KMS-11 (cell line): ENCODE data around the gene EME2.

Experiments
- H2AFZ ChIP-seq: fragments of 200-600 bp; sonication (generic); 2 replicates; pipeline ENCODE4 v1.6.1; 2016; ENCODE audit warnings: antibody characterized with exemption, mixed run types, low read depth
- H3K27ac ChIP-seq: fragments of 200-600 bp; sonication (generic); 2 replicates; pipeline ENCODE4 v1.6.1; 2016; ENCODE audit warnings: mild to moderate bottlenecking, mixed run types
- H3K27me3 ChIP-seq: fragments of 200-600 bp; sonication (generic); 2 replicates; pipeline ENCODE4 v1.6.1; 2017; ENCODE audit warnings: mild to moderate bottlenecking, low read depth, mixed run types, moderate library complexity; ENCODE audit not compliant: insufficient read depth
- H3K36me3 ChIP-seq: fragments of 200-600 bp; sonication (generic); 2 replicates; pipeline ENCODE4 v1.6.1; 2017; ENCODE audit warnings: mild to moderate bottlenecking, mixed run types; ENCODE audit not compliant: insufficient read depth
- H3K4me1 ChIP-seq: fragments of 200-600 bp; sonication (generic); 2 replicates; pipeline ENCODE4 v1.6.1; 2016; ENCODE audit warnings: mild to moderate bottlenecking, low read depth, mixed run types; ENCODE audit not compliant: poor library complexity, severe bottlenecking
- H3K4me2 ChIP-seq: fragments of 200-600 bp; sonication (generic); 2 replicates; pipeline ENCODE4 v1.7.0; 2016; ENCODE audit warnings: mild to moderate bottlenecking, mixed run types
- H3K4me3 ChIP-seq: fragments of 200-600 bp; sonication (generic); IDR thresholded peaks from 2 replicates; pipeline ENCODE4 v1.6.1; 2017; ENCODE audit warnings: low read depth, low read length, mixed read lengths; ENCODE audit not compliant: insufficient read depth
- H3K79me2 ChIP-seq: fragments of 200-600 bp; sonication (generic); 2 replicates; pipeline ENCODE4 v1.6.1; 2016; ENCODE audit warnings: low read depth, mixed run types; ENCODE audit not compliant: insufficient read depth
- H3K9ac ChIP-seq: fragments of 200-600 bp; sonication (generic); 2 replicates; pipeline ENCODE4 v1.6.1; 2016; ENCODE audit warnings: mild to moderate bottlenecking, mixed run types
- H4K20me1 ChIP-seq: fragments of 200-600 bp; sonication (generic); 2 replicates; pipeline ENCODE4 v1.6.1; 2016; ENCODE audit warnings: mild to moderate bottlenecking, mixed run types; ENCODE audit not compliant: insufficient read depth
- CTCF ChIP-seq: fragments of 200-600 bp; sonication (generic); conservative IDR thresholded peaks from 2 replicates; pipeline ENCODE4 v1.6.1; 2017; ENCODE audit warnings: low read depth, mild to moderate bottlenecking, antibody characterized with exemption, low read length, moderate library complexity, mixed read lengths

EME2 gene

GRCh38 chr16:1754204-1754603, 18.4 kb upstream of the EME2 start:
- no peak overlapping the region for H3K4me3 ChIP-seq
- H2AFZ ChIP-seq: no peak overlapping the region
- no peaks in the 10 kb centered on the region for H3K36me3 ChIP-seq

GRCh38 chr16:1757714-1758461, 14.7 kb upstream of the EME2 start:
- Histone ChIP-seq H3K9ac (no peak overlapping the region), H4K20me1 (no peaks in the 10 kb centered on the region), H3K79me2 (no peaks in the 10 kb centered on the region), H3K27me3 (no peaks in the 10 kb centered on the region), H3K27ac (no peak overlapping the region), H3K4me3 (no peak overlapping the region), H3K36me3 (no peaks in the 10 kb centered on the region), H2AFZ (no peak overlapping the region), H3K4me2 (no peak overlapping the region), H3K4me1 (no peaks in the 10 kb centered on the region)
- no peak for TF ChIP-seq CTCF

More at GRCh38 chr16:1754204-1754603, 18.4 kb upstream of the EME2 start:
- no peak overlapping the region for H3K4me2 ChIP-seq
- H3K79me2 ChIP-seq: no peaks in the 10 kb centered on the region
- TF ChIP-seq CTCF: no peak
- H3K9ac ChIP-seq: no peak overlapping the region
- no peaks in the 10 kb centered on the region for H3K4me1 ChIP-seq
- no peak overlapping the region for H3K27ac ChIP-seq
- no peaks in the 10 kb centered on the region for H3K27me3 ChIP-seq
- H4K20me1 ChIP-seq: no peaks in the 10 kb centered on the region

GRCh38 chr16:1758923-1759322, 13.7 kb upstream of the EME2 start:
- TF ChIP-seq CTCF: no peak
- Histone ChIP-seq H2AFZ (no peak overlapping the region), H3K4me2 (no peak overlapping the region), H3K4me3 (no peak overlapping the region), H3K27me3 (no peaks in the 10 kb centered on the region), H3K4me1 (no peaks in the 10 kb centered on the region), H3K36me3 (no peaks in the 10 kb centered on the region), H3K27ac (no peak overlapping the region), H3K79me2 (no peaks in the 10 kb centered on the region), H3K9ac (no peak overlapping the region), H4K20me1 (no peaks in the 10 kb centered on the region)

- H3K79me2 ChIP-seq: no peaks in the 10 kb centered on the region
- no peak for TF ChIP-seq CTCF
These were observed 13.1 kb upstream of the EME2 start for GRCh38 chr16:1759511-1759910.

More at GRCh38 chr16:1759511-1759910, 13.1 kb upstream of the EME2 start:
- H3K9ac ChIP-seq: no peak overlapping the region
- H2AFZ ChIP-seq: no peak overlapping the region
- no peaks in the 10 kb centered on the region for H3K4me1 ChIP-seq
- H3K27me3 ChIP-seq: no peaks in the 10 kb centered on the region
- H3K4me2 ChIP-seq: no peak overlapping the region
- no peaks in the 10 kb centered on the region for H3K36me3 ChIP-seq
- H3K27ac ChIP-seq: no peak overlapping the region
- H4K20me1 ChIP-seq: no peaks in the 10 kb centered on the region
- H3K4me3 ChIP-seq: no peak overlapping the region
